ENCODE results near the gene XYLT1. TPM values are rescaled to one million over a fixed set of nuclear protein-coding genes. Genes with fewer than 3 reads are reported as not detected.
A peak's percentile ranks its signal among the peaks of the same experiment; 100 is the strongest.

The XYLT1 gene
- total RNA-seq, 6 experiments from 2014 or later, result 22.0 to 51.1 (median 27.5) TPM

DNA sequence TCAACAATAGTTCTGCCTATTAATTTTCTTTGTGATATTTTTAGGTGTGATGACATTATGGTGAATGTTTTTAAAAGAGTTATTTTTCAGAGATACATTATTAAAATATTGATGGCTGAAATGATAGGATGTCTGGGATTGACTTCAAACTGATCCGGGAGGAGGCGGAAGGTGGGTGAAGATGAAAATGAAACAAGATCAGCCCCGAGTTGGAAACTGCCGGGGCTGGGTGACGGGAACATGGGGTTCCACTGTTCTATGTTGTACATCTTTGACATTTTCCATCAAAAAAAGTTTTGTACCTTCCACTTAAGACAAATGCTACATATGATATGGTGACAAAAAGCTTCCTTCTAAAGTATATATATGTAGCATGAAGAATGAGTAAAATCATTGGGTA, 336.9 kb downstream of the XYLT1 start:
- H3K27ac Mint-ChIP-seq, result no peak overlapping the region
- no peak for DNase-seq
- no peaks in the 10 kb centered on the region for H3K27me3 Mint-ChIP-seq (ENCODE audit: insufficient read depth)
- H3K4me1 Mint-ChIP-seq (ENCODE audit: low read depth), result no peaks in the 10 kb centered on the region
- H3K9me3 Mint-ChIP-seq, result no peaks in the 10 kb centered on the region
- H3K4me3 Mint-ChIP-seq, result no peak overlapping the region
- H3K36me3 Mint-ChIP-seq (ENCODE audit: low read depth), result peaks cover 8% of the 10 kb centered on the region; the same call in 1 of the 2 replicates
- TF ChIP-seq, protein P1, sequence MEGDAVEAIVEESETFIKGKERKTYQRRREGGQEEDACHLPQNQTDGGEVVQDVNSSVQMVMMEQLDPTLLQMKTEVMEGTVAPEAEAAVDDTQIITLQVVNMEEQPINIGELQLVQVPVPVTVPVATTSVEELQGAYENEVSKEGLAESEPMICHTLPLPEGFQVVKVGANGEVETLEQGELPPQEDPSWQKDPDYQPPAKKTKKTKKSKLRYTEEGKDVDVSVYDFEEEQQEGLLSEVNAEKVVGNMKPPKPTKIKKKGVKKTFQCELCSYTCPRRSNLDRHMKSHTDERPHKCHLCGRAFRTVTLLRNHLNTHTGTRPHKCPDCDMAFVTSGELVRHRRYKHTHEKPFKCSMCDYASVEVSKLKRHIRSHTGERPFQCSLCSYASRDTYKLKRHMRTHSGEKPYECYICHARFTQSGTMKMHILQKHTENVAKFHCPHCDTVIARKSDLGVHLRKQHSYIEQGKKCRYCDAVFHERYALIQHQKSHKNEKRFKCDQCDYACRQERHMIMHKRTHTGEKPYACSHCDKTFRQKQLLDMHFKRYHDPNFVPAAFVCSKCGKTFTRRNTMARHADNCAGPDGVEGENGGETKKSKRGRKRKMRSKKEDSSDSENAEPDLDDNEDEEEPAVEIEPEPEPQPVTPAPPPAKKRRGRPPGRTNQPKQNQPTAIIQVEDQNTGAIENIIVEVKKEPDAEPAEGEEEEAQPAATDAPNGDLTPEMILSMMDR (IDR thresholded peaks at IDR 0.05), result no peak

DNA sequence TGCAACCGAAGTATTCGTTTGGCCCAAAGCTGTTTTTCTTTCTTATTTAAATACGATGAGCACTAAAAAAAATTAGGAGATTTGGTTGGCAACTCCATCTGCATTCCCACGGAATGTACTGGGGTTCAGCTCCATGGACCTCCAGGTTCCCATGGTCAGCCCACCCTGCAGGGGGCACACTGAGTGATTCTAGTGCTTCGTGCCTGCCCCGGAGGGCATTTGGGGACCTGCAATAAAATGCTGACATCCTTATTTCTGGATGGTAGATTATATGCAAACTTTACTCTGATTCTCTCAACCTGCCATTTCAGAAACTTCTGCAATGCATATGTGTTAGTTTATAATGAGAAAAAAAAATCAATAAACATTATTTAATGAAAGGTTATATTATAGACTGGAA, 339.4 kb downstream of the XYLT1 start:
- H3K27me3 Mint-ChIP-seq (ENCODE audit: insufficient read depth), result no peaks in the 10 kb centered on the region
- H3K4me1 Mint-ChIP-seq (ENCODE audit: low read depth), result no peaks in the 10 kb centered on the region
- H3K36me3 Mint-ChIP-seq (ENCODE audit: low read depth), result peaks cover 20% of the 10 kb centered on the region
- no peak overlapping the region for H3K4me3 Mint-ChIP-seq
- no peaks in the 10 kb centered on the region for H3K9me3 Mint-ChIP-seq
- TF ChIP-seq, protein P1 (IDR thresholded peaks at IDR 0.05), result peak; percentile 29; the same call in 1 of the 2 replicates
- H3K27ac Mint-ChIP-seq, result no peak overlapping the region
- DNase-seq, result no peak

DNA sequence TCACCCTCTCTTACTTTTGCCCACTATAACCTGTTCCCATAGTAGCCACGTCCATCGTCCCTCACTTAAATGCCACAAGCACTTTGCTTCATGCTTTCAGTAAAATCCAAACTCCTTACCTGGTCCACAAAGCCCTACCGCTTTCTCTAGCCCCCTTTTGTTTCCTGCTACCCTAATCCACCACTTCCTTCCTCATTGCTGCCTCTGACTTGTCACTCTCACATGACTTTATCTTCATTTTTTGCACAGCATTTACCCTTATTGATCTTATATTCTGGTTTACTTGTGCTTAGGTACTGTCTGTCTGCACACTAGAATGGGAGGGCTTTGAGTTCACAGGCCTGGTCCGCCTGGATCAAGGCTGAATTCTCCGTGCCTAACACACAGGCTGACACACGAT, 340.0 kb downstream of the XYLT1 start:
- peaks cover 25% of the 10 kb centered on the region for H3K36me3 Mint-ChIP-seq (ENCODE audit: low read depth)
- H3K27ac Mint-ChIP-seq, result no peak overlapping the region
- H3K4me1 Mint-ChIP-seq (ENCODE audit: low read depth), result peaks cover 3% of the 10 kb centered on the region; the same call in 1 of the 2 replicates
- no peaks in the 10 kb centered on the region for H3K9me3 Mint-ChIP-seq
- DNase-seq, result no peak
- TF ChIP-seq, protein P1 (IDR thresholded peaks at IDR 0.05), result no peak
- H3K27me3 Mint-ChIP-seq (ENCODE audit: insufficient read depth), result peaks cover 2% of the 10 kb centered on the region; the same call in 1 of the 2 replicates
- H3K4me3 Mint-ChIP-seq, result no peak overlapping the region

DNA sequence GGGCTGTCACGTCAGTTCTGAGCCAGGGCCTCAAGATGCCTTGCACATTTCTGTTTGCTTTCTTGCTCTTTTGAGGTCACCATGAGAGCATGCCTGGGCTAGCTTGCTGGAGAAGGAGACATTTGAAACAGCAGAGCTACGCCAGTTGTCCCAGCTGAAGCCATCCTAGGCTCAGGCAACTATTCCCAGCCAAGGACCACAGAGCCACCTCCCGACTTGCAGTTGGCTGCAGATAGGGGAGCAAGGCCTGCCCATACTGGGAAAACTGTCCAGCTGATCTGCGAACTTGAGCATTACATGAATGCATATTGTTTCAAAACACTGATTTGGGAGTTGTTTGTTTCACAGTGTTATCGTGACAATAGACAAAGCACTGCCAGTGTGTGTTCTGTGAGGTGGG, 340.8 kb downstream of the XYLT1 start:
- TF ChIP-seq, protein P1 (IDR thresholded peaks at IDR 0.05), result no peak
- Mint-ChIP-seq H3K27ac (no peak overlapping the region), H3K4me3 (no peak overlapping the region), H3K36me3 (ENCODE audit: low read depth) (peaks cover 32% of the 10 kb centered on the region), H3K9me3 (no peaks in the 10 kb centered on the region), H3K27me3 (ENCODE audit: insufficient read depth) (peaks cover 2% of the 10 kb centered on the region; the same call in 1 of the 2 replicates), H3K4me1 (ENCODE audit: low read depth) (peaks cover 7% of the 10 kb centered on the region; the same call in 1 of the 2 replicates)
- DNase-seq, result no peak

DNA sequence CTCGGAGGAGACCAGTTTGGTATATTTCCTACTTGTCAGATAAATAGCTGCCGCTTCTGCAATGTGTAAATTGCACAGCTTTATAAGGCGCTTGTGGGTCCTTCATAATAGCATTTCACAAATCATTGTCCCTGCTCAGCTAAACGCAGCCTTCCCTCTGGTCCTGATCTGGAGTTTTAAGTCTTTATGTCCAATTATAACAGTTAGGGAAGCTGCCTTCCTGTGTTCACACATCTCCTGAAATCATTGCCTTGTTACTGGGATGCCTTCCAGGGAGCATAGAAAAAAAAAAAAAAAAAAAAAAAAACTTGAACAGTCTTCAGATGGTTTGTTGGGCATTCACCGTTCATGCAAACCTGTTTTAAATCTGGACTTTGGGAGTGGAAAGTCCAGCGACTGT, 342.0 kb downstream of the XYLT1 start:
- peaks cover 37% of the 10 kb centered on the region for H3K36me3 Mint-ChIP-seq (ENCODE audit: low read depth)
- TF ChIP-seq, protein P1 (IDR thresholded peaks at IDR 0.05), result no peak
- H3K27ac Mint-ChIP-seq, result no peak overlapping the region
- DNase-seq, result no peak
- H3K27me3 Mint-ChIP-seq (ENCODE audit: insufficient read depth), result peaks cover 2% of the 10 kb centered on the region; the same call in 1 of the 2 replicates
- H3K4me1 Mint-ChIP-seq (ENCODE audit: low read depth), result peaks cover 7% of the 10 kb centered on the region; the same call in 1 of the 2 replicates
- H3K4me3 Mint-ChIP-seq, result no peak overlapping the region
- H3K9me3 Mint-ChIP-seq, result no peaks in the 10 kb centered on the region

Measured in HFFc6 (cell line).